ENCODE data around the gene ACBD4. TPM values are rescaled to one million over a fixed set of nuclear protein-coding genes. Genes with fewer than 3 reads are reported as not detected.

The ACBD4 gene
- polyA plus RNA-seq, 1 of the 3 experiments (the other 2 are of a cell fraction): 15.8 TPM

GRCh38 chr17:45149037-45149668 is 13.7 kb downstream of the ACBD4 start (continued):
- TF ChIP-seq POLR2AphosphoS5 (IDR thresholded peaks at IDR 0.05; ENCODE audit: low read depth, low read length) (no peak; the same call in 1 of the 2 replicates), RCOR1 (IDR thresholded peaks at IDR 0.05; ENCODE audit: low read length) (0 out of 2 replicates have a peak, but pooled peaks have one; percentile 21), TEAD4 (IDR thresholded peaks at IDR 0.05; ENCODE audit: borderline replicate concordance, insufficient read depth) (no peak), CHD2 (IDR thresholded peaks at IDR 0.05; ENCODE audit: low read length, partially characterized antibody) (peak; percentile 89), YY1 (IDR thresholded peaks at IDR 0.05; ENCODE audit: low read depth) (no peak), PBX3 (IDR thresholded peaks at IDR 0.05) (peak; percentile 11; the same call in 1 of the 2 replicates), RXRA (IDR thresholded peaks at IDR 0.05; ENCODE audit: borderline replicate concordance, low read depth) (0 out of 2 replicates have a peak, but pooled peaks have one; percentile 9), EZH2phosphoT487 (IDR thresholded peaks at IDR 0.05; ENCODE audit: borderline replicate concordance, low read depth) (no peak), MEF2A (IDR thresholded peaks at IDR 0.05; ENCODE audit: borderline replicate concordance, low read depth) (no peak), FOXJ3 (CRISPR knock-in tag; IDR thresholded peaks at IDR 0.05) (no peak), MXI1 (IDR thresholded peaks at IDR 0.05; ENCODE audit: low read depth, low read length) (peak; percentile 29; the same call in 1 of the 2 replicates), NRF1 (IDR thresholded peaks at IDR 0.05; ENCODE audit: low read depth, low read length) (no peak), JUND (IDR thresholded peaks at IDR 0.05) (no peak), IRF3 (IDR thresholded peaks at IDR 0.05; ENCODE audit: low read depth, low read length) (no peak), SIN3A (IDR thresholded peaks at IDR 0.05; ENCODE audit: borderline replicate concordance, low read depth, low read length) (0 out of 2 replicates have a peak, but pooled peaks have one; percentile 30)
- TF ChIP-seq, protein P1, sequence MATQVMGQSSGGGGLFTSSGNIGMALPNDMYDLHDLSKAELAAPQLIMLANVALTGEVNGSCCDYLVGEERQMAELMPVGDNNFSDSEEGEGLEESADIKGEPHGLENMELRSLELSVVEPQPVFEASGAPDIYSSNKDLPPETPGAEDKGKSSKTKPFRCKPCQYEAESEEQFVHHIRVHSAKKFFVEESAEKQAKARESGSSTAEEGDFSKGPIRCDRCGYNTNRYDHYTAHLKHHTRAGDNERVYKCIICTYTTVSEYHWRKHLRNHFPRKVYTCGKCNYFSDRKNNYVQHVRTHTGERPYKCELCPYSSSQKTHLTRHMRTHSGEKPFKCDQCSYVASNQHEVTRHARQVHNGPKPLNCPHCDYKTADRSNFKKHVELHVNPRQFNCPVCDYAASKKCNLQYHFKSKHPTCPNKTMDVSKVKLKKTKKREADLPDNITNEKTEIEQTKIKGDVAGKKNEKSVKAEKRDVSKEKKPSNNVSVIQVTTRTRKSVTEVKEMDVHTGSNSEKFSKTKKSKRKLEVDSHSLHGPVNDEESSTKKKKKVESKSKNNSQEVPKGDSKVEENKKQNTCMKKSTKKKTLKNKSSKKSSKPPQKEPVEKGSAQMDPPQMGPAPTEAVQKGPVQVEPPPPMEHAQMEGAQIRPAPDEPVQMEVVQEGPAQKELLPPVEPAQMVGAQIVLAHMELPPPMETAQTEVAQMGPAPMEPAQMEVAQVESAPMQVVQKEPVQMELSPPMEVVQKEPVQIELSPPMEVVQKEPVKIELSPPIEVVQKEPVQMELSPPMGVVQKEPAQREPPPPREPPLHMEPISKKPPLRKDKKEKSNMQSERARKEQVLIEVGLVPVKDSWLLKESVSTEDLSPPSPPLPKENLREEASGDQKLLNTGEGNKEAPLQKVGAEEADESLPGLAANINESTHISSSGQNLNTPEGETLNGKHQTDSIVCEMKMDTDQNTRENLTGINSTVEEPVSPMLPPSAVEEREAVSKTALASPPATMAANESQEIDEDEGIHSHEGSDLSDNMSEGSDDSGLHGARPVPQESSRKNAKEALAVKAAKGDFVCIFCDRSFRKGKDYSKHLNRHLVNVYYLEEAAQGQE (IDR thresholded peaks at IDR 0.05; ENCODE audit: low read depth, low read length): peak; percentile 50
- TF ChIP-seq, protein P2, sequence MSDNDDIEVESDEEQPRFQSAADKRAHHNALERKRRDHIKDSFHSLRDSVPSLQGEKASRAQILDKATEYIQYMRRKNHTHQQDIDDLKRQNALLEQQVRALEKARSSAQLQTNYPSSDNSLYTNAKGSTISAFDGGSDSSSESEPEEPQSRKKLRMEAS (IDR thresholded peaks at IDR 0.05; ENCODE audit: low read depth): peak; percentile 54; the same call in 1 of the 2 replicates

Measured in SK-N-SH (cell line).